Pons (tissue), 1 donor: ENCODE data around the gene SCD5.
A peak's percentile ranks its signal among the peaks of the same experiment; 100 is the strongest.
"Not testable (repeated sequence)": the region's sequence is repeated elsewhere in the genome, so short reads cannot be mapped to it uniquely, and the experiment has no call there.

Experiments used
- DNase-seq: peaks from one replicate; pipeline ENCODE4 v3.0.0-alpha.2; 2016; ENCODE audit warnings: low spot score

SCD5 gene

DNA sequence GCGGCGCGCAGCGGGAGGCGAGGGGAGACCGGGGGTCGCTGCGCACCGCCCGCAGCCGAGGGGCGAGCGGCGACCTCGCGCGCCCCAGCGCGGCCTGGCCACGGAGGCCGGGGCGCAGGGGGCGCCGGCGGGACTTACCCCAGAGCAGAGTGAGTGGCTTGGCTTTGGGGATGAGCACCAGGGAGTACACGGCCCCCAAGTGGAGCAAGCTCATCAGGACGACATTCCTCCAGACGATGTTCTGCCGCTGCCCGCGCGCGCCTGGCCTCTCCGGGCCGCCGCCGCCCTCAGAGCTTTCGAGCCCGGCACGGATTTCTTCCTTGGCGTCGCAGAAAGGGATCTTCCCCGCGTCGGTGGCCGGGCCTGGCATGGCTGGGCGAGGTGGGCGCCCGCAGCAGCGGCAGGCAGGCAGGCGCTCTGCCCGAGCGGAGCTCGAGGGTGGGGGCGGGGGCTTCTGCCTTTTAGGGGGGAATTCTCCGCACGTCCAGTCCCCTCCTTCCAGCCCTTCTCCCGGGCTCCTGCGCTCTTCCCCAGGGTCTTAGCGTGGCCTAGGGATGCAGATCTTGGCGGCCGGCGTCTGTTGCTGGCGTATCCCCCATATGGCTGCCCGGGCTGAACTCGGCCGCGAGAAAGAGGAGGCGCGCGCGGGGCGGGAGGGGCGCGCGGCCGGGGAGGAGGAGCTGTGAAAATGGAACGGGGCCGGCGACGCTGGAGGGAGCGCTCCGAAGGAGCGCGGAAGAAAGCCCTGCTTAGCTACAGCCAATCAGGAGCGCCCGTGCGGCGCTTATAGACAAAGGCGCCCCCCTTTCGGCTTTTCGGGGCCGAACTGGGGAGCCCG is at the start of gene SCD5:
Gene SCD5, minus strand, starts transcription at position 629 of the 838 bp plus-strand sequence. Its CDS starts 259 bp downstream, at position 370.
- peak; percentile 92 for DNase-seq

DNA sequence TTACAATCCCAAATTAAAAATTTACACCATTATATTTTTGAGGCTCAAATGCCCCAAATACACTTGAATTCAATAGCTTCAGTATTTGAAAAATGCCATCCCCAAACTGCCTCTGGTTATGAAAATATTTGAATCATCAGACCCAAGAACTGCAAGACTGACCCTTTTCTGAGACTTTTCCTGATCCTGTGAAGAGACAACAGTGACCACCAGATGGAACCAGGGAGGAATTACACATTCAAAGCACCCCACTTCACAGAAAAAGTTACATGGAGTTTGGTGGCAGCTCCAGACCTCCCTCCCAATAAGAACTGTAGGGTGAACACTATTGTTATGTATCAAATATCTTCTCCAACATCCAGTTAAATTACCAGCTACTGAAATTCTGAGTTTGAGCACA is 44.0 kb upstream of the SCD5 start:
- DNase-seq = no peak

DNA sequence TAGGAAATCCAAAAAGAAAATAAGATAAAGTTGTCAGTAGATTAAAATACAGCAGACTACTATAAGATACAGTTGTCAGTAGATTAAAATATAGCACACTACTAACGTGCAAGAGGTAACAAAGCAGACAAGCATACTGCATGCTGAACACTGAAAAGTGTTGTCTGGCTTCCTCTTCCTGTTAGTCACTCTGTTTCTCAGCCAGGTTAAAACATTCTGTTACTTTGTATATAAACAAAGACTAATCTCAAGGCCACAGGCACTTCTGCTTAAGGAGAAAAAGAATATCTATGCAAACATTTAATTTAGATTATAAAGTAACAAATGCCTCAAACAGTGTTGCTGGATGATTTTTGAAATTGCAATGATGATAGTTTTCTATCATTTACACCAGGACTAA is 41.0 kb upstream of the SCD5 start:
- DNase-seq = no peak

GRCh38 chr4:82833696-82834313 is 35.2 kb upstream of the SCD5 start:
- no peak for DNase-seq

DNA sequence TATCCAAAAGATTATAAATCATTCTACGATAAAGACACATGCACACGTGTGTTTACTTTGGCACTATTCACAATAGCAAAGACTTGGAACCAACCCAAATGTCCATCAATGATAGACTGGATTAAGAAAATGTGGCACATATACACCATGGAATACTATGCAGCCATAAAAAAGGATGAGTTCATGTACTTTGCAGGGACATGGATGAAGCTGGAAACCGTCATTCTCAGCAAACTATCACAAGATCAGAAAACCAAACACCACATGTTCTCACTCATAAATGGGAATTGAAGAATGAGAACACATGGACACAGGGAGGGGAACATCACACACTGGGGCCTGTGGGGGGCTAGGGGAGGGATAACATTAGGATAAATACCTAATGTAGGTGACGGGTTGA is 34.5 kb upstream of the SCD5 start:
- DNase-seq = not testable (repeated sequence)

GRCh38 chr4:82825425-82825824 is 26.8 kb upstream of the SCD5 start:
- peak; percentile 52 for DNase-seq

GRCh38 chr4:82823062-82823461 is 24.5 kb upstream of the SCD5 start:
- DNase-seq = no peak

DNA sequence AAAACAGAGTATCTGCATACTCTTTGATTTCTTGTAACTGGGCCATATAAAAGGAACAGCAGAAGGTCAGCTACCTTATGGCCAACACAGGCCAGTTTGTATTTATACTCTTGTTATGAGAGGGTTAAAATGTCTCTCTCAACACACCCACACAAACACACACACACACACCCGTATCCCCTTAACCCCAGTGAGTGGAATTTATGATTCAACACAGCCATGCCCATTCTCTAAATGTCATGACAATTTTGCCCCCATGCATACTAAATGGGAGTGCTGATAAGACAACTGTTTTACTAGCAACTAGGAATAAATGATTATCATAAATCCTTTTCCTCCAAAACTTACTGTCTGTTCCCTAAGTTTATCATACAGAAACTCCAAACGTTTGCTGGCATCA is 22.1 kb upstream of the SCD5 start:
- no peak for DNase-seq

DNA sequence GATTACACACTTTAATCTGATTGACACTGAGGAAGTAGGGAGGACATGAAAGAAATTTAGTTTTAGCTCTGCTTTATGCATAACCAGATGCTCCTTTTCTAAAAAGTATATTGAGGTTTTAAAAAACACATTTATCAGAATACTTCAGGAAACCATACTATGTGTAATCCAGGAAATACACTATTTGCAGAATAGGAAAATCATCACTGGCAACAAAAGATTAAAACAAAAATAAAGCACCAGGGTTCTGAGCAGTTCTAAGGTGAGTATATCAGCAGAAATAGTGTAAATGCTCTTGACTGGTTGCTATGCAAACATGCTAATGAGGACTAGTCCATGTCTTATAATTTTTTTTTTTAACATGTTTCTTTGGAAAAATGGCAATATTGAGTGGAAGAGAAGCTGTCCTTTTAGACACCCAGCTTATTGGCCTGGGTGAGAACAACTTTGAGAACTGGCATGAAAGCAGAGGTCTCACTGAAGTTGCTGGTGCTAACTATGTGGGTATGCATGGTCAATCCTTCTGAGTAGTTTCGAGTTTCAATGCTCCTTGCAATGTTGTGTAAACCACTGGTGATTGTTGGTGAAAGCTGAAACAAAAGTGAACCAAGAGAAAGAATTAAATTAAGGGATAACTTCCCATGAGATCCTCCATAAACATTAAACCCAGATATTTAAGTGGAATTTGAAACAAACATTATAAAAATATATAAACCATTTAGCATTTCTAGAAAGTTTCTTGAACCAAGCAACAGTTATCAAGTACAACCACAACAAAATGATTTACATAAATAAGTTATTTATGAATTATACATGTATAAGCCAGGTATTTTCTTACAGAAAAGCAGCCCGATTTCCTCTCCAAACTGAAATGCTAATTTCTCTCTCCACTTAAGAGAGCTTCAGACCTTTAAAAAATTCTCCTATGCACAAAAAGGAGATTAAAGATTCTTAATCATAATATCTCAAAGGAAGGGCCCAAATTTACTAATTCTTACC is 20.4 kb upstream of the SCD5 start:
- no peak for DNase-seq

DNA sequence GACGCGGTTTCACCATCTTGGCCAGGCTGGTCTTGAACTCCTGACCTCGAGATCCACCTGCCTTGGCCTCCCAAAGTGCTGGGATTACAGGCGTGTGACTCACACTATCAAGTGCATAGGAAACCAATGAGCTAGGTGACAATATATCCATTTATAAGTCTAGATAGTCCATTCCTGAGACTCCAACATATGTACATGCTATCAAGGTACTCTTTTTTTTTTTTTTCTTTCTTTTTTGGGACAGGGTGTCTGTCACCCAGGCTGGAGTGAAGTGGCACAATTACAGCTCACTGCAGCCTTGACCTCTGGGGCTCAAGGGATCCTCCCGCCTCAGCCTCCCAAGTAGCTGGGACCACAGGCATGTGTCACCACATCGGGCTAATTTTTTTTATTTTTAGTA is 18.3 kb upstream of the SCD5 start:
- DNase-seq = not testable (repeated sequence)

DNA sequence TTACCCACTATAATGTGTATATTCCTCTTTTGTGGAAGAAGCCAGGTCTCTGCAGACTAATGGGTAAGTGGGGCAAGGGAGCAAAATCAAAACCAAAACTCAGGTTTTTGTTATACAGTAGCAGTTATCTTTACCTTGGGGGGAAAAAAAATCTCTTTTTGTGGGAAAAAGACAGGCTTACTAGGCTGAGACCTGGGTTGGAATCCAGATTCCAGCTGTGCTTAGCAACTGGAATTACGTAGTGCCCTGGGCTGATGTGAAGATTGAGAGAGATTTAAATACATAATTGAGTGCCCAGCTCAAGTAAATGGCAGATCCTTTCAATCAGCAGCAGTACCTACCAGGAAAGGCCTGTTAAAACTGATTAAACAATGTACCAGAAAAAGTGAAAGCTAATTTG is 15.4 kb upstream of the SCD5 start:
- no peak for DNase-seq

- peak; percentile 70 for DNase-seq
Observed at GRCh38 chr4:82811838-82812341, 13.3 kb upstream of the SCD5 start.

- DNase-seq = no peak
Observed at GRCh38 chr4:82811392-82811791, 12.8 kb upstream of the SCD5 start.

- no peak for DNase-seq
Observed at GRCh38 chr4:82810176-82810575, 11.6 kb upstream of the SCD5 start.

DNA sequence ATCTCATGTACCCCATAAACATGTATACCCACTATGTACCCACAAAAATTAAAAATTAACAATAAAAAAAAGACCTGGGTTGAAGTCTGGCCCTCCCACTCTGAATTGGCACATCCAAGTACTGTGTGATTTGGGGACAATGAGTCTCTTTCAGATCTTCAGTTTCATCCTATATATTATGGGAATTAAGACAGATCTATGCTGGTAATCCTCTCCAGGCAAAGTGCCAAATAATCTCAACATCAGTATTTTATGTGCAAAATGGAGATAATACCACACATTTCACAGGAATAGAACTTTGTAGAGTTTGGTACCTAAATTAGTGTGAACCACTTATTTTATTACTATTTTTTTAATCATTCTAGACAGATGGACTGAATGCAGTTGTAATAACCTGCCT is 11.0 kb upstream of the SCD5 start:
- no peak for DNase-seq

GRCh38 chr4:82803746-82804145 is 5.2 kb upstream of the SCD5 start:
- DNase-seq = no peak

GRCh38 chr4:82802911-82803310 is 4.3 kb upstream of the SCD5 start:
- DNase-seq = no peak

GRCh38 chr4:82801910-82802521 is 3.4 kb upstream of the SCD5 start:
- DNase-seq = peak; percentile 64

GRCh38 chr4:82799006-82799881 is 648 bp upstream of the SCD5 start:
- no peak for DNase-seq

- DNase-seq = no peak
Observed at GRCh38 chr4:82797405-82798111, 1.0 kb downstream of the SCD5 start.
